ENCODE measurements around the gene EPHB2.

GRCh38 chr1:22866868-22867267 is 156.2 kb downstream of the EPHB2 start:
- TF ChIP-seq ZNF280D (tag by site-specific recombination; IDR thresholded peaks at IDR 0.05): no peak
- TF ChIP-seq ZBTB7A (tag by site-specific recombination; IDR thresholded peaks at IDR 0.05; ENCODE audit: low read depth): no peak

Data from HEK293 (cell line).